ENCODE results near the gene CDK18.
A peak's percentile ranks its signal among the peaks of the same experiment; 100 is the strongest.
"Not testable (repeated sequence)": the region's sequence is repeated elsewhere in the genome, so short reads cannot be mapped to it uniquely, and the experiment has no call there.

The CDK18 gene

DNA sequence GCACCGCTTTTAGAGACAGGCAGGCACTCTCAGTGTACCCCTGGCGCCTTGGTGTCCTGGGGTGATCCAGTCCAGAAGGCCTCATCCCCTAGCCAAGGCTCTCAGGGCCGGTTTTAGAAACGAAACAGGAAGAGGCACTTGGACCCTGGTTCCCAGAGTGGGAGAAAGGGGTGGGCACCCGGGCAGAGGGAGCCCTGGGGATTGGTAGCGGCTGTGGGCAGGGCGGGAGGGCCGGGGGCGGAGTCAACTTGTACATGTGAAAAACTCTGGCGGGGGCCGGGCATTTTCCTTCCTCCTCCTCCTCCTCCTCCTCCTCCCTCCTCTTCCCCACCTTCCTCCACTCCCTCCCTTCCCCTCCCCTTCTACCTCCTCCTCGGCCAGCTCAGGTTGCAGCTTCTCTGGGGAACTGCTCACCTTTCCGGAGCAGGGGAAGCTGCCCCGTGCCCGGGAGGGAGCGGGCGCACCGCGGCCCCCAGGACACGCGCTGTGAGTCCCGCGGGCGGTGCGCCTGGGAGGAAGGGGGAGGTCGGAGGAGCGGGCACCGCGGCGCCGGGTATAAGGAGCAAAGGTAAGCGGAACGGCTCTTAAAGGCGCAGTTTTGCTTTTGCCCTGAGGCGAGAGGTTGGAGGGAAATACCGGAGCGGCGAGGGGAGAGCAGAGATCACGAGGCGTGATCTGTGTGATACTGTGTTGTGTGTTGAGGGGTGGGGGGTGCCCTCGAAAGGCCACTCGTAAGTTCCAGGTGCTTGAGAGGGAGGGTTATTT is at the start of gene CDK18:
TSS of gene CDK18 (plus strand) at position 359 of the 765 bp plus-strand sequence. CDS start 18,499 bp downstream, outside the sequence.
- no peak for DNase-seq

GRCh38 chr1:205454903-205455335 is 49.5 kb upstream of the CDK18 start:
- no peak for DNase-seq

GRCh38 chr1:205455581-205456382 is 48.7 kb upstream of the CDK18 start, which contains the start of gene BLACAT1:
BLACAT1 (minus strand) TSS chr1:205456045.
- no peak for DNase-seq

DNA sequence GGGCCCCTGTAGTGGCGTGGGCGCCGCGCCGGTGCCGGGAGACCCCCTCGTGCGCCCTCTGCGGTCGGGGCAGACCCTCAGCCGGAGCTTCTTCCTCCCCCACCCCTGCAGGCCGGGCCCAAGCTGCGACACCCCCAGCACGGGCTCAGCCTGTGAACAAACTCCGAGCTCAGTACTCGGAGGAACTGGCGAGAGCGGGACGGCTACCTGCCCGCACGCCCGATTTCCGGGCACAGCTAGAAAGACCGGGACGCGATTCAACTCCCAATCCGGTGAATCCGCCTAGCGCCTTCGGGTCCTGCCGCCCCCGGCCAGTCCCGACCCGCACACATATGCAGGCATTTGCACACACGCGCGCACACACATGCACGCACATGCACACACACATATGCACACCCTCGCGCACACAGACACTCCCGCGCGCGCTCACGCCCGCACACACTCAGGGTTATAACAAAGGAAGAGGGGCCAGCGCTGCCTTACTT is 48.0 kb upstream of the CDK18 start:
- DNase-seq: no peak

- DNase-seq: no peak
Measured at GRCh38 chr1:205456868-205457745, 47.4 kb upstream of the CDK18 start.

GRCh38 chr1:205458777-205459566 is 45.5 kb upstream of the CDK18 start:
- no peak for DNase-seq

DNA sequence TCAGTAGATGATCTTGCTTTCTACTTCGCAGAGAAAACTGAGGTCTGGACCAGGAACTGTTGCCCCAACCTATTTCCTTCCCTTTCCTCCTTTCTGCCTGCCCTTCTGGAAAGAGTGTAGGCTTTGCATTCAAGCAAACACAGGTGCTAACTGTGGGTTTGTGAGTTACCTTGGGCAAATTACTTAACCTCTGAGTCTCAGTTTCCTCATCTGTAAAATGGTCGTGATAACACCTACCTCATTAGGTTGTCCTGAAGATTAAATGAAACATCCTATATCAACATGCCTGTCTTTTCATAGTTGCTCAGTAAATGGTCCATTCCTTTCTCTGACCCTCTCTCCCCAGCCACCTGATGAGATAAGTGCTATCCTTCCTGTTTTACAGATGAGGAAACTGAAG is 39.1 kb upstream of the CDK18 start:
- no peak for DNase-seq

DNA sequence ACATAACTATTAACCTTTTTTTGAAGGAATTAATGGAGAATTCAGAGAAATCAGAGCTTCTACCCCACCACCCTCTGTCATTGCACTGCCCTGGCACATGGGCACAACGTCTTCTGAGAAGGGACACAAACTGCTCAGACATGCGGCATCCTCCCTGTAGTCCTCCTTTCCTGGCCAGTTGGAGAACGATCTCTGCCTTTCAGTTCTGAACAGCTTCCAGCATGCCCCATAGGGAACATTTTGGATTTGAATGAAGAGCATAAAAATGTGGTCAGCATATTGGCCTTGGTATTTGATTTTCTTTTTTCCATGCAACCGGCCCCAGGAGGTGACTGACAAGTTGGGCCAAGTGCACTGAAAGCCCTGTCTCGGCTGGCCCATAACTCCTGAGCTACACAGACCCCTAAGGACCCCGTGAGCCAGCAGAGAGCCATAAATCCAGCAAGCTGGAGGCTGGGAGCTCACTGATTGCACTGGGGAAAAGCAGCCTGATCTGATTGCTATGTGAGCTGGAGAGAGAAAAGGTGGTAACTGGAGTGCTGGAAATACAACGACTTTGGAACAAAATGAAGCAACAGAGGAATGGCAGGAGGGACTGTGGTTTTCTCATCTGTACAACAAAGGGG is 37.8 kb upstream of the CDK18 start:
- no peak for DNase-seq

- no peak for DNase-seq
Measured at GRCh38 chr1:205470131-205470530, 34.3 kb upstream of the CDK18 start.

GRCh38 chr1:205472737-205473441 is 31.6 kb upstream of the CDK18 start:
- DNase-seq: no peak

- no peak for DNase-seq
Measured at GRCh38 chr1:205473475-205473874, 31.0 kb upstream of the CDK18 start.

- DNase-seq: no peak
Measured at GRCh38 chr1:205473966-205474365, 30.5 kb upstream of the CDK18 start.

DNA sequence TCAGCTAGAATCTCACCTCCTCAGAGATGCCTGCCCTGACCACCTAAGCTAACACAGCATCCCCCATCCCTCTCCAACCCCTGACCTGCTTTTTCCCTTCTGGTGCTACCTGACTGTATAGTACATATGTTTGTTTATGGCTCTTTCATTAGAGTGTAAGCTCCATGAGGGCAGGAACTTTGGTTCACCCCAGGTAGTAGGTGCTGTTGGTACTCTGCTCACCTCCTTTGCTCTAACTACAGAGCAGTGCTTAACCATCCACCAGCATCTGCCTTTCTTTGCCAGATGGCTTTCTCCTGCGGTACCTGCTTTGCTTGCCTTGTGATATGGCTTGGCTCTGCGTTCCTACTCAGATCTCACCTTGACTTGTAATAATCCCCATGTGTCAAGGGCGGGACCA is 29.9 kb upstream of the CDK18 start:
- no peak for DNase-seq

GRCh38 chr1:205475855-205476254 is 28.6 kb upstream of the CDK18 start:
- no peak for DNase-seq

DNA sequence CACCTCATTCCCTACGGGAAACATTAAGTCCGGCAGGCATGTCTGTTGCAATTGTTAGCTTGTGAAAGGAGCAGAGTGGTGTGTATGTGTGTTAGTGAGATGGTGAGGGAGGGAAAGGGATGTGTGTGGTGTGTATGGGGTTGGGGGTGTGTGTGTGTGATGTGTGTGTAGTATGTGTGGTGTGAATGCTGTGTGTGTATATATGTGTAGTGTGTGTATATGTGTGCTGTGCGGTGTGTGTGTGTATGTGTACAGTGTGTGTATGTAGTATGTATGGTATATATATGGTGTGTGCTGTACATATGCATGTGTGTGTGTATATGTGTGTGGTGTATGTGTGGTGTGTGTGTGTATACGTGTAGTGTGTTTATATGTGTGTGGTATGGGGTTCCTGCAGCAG is 27.8 kb upstream of the CDK18 start:
- DNase-seq: no peak

DNA sequence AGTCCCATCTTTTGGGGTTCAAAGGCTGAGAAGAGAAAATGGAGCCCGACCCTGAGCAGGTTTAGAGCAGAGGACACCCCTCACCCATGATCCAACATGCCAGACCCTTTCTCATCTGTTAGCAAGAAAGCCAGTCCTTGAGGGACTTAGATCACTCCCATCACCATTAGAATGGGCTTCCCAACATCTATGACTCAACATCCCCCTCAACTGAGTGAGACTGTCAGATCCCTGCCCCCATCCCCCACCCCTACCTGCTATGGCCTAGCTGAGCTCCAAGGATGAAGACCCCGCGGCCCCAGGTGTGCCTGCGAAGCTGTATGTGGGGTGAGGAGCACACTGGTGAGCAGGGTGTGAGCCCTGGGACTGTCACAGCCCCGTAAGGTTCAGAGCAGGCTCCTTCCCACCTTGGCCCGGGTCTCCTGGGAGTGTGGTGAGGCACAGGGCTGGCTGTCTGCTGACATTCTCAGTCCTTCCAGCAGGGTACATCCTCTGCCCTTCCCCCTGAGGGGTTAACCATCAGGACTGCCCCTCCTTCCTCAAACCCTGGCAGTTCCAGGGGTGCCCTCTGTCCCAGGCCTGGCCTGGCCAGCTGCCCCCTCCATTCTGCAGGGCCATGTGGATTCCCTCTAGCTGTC is 27.2 kb upstream of the CDK18 start:
- DNase-seq: no peak

DNA sequence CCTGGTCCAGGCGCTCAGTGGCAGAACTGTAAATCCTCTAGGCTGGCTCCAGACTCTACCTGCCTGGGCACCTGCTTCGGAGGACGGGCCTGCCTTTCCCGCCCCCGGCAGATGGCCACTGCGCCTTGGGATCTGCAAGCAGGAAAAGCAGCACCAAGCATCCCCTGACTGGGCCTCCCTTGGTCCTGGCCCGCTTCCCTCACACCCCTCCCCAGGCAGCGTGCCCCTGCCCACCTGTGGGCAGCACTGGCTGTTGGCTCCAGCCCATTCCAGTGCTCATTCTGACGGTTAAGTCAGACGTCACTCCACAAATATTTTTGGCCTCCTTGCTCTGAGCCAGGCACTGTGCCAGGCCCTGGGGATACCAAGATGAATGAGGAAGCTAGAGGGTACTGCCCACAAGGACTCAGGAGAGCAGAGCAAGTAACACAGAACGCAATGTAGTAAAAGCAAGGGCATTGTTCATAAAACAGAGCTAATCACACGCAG is 26.7 kb upstream of the CDK18 start:
- peak; percentile 66 for DNase-seq

- not testable (repeated sequence) for DNase-seq
Measured at GRCh38 chr1:205478985-205479384, 25.5 kb upstream of the CDK18 start.

DNA sequence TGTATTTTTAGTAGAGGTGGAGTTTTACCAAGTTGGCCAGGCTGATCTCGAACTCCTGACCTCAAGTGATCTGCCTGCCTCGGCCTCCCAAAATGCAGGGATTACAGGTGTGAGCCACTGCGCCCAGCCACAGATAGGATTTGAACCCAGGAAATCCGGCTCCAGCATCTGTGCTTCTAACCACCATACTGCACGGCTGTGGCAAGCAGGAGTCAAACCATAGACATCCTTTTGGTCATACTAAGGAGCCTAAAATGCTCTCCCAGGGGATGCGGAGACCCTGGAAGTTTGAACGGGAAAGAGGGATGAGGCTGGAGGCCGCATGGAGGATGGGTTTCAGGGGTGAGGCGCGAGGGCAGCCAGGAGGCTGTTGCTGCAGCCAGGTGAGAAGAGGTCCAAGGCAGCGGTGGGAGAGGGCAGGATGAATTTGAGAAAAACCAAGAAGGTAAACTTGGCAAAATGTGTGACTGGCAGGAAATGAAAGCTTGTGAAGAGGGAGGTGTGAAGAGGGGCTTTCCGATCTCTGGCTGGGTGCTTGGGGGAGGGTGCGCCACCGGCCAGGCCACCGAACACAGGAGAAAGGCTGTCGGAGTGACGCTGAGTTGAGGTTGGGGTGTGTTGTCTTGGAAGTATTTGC is 24.0 kb upstream of the CDK18 start:
- no peak for DNase-seq

GRCh38 chr1:205481218-205481617 is 23.3 kb upstream of the CDK18 start:
- DNase-seq: no peak

Measured in NCI-H446 treated with DMSO at 0.1 percent for 48 hours (cell line).